Central memory CD4-positive, alpha-beta T cell (primary cell): Measurements from ENCODE around the gene WDR74.

ENCODE experiments used
- DNase-seq: peaks from one replicate; pipeline ENCODE4 v3.0.0; 2022

The WDR74 gene

DNA sequence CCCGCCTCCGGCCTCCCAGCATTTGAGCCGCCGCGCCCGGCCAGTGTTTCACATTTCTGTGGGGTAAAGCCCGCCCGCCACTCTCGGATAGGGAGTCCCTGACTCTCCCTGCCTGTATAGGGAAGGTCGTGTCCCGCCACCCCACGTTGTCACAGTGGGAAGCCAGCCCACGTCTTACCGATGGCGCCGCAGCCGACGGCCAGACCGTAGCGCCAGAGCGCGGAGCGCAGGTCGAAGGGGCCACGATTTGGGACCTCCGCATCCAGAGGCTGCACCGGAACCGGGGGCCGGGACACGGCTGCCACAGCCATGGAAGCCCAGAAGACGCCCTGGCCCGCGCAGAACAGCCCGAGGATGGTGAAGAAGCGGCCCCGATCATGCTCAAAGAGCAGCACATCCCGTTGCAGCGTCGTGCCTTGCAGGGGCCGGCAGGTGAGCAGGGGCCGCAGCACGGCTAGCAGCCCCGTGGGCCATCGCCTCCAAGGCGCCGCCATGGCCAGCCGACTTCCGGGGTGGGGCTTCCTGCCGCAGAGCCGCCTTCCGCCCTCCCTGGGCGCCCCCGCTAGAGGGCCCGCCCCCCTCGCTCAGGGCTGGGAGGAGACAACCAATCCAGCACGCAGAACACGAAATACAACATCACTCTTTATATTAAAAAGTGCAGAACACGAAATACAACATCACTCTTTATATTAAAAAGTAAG lies 47.7 kb downstream of the WDR74 start, which contains the start of gene TMEM223:
TMEM223 (minus strand) TSS at position 506 of the 701 bp plus-strand sequence; CDS start at position 494, 12 bp downstream.
- peak; percentile 87 for DNase-seq

DNA sequence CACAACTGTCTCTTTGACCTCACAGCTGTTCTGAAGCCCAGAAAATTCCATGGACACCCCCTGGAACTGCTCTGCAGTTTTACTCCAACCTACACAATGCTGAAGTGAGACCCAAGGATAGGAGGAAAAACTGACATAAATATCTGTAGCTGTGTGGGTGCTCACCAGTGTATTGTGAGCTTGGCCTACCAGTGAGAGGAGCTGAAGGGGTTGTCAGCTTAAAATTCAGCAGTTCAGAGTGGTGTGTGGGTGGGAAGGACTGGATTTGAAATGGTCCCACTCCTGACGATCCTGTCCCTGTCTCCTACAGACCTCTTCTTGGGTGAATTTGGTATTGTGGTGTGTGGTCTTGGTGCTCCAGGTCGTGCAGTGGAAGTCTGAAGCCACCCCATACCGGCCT lies 49.8 kb downstream of the WDR74 start:
- no peak for DNase-seq

DNA sequence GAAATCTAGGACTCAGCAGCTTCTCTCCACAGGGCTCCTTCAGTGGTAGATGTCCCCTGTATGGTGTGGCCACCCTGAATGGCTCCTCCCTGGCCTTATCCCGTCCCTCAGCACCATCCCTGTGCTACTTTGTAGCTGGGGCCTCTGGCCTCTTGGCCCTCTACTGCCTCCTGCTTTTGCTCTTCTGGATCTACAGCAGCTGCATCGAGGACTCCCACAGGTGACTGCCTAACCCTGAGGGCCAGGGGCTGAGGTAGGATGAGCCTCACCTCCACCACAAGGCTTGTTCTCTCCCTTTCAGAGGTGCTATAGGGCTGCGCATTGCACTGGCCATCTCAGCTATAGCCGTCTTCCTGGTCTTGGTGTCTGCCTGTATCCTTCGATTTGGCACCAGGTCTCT lies 50.4 kb downstream of the WDR74 start:
- DNase-seq: no peak

DNA sequence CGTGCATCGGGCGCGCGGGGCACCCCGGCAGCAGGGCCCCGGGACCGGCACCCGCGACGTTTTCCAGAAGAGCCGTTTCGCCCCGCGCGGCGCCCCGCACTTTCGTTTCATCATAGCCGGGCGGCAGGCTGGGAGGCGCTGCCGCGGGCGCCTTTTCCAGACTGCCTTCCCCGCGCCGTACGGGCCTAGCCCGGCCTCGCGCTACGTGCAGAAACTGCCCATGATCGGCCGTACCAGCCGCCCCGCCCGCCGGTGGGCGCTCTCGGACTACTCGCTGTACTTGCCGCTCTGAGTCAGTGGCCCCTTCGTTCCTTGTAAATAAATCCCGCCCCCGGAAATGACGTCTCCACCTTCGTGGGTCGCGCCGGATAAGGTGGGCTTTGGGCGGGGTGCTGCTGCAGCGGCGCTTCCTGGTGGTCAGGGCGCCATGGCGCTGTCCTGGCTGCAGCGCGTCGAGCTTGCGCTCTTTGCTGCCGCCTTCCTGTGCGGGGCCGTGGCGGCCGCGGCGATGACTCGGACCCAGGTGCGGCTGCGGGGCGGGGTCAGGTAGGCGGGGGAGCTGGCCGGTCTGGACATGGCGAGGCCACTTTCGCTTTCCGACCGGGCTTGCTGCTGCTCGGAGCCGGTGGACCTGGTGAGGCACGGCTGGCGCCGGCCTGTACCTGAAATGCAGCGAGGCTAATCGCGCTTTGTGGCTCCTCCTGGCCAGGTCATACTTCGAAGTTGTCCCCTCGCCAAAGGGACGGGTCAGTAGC lies 52.2 kb downstream of the WDR74 start, which contains the start of gene TMEM179B:
TMEM179B (plus strand) TSS at position 398 of the 755 bp plus-strand sequence; CDS start at position 428, 30 bp downstream.
- DNase-seq: peak; percentile 95

GRCh38 chr11:62786318-62787004 lies 52.9 kb downstream of the WDR74 start:
- peak; percentile 83 for DNase-seq
